Ascending aorta (tissue), 2 donors: ENCODE measurements around the gene FLT3LG. TPM values are rescaled to one million over a fixed set of nuclear protein-coding genes. Genes with fewer than 3 reads are reported as not detected.

Source experiments
- DNase-seq, 2 donors: peaks; one replicate each; pipeline ENCODE4 v3.0.0-alpha.2; 2019; ENCODE audit warnings: low spot score in 2 of 2
- H3K27ac ChIP-seq, 2 donors: fragments of 200-600 bp; sonication (generic); one replicate each; pipeline ENCODE4 v1.5.1; 2016 to 2017; ENCODE audit warnings: mild to moderate bottlenecking in 1 of 2
- H3K27me3 ChIP-seq: fragments of 200-600 bp; sonication (generic); one replicate; pipeline ENCODE4 v1.5.1; 2017
- H3K36me3 ChIP-seq, 2 donors: fragments of 200-600 bp; sonication (generic); one replicate each; pipeline ENCODE4 v1.5.1; 2016
- H3K4me1 ChIP-seq, 2 donors: fragments of 200-600 bp; sonication (generic); one replicate each; pipeline ENCODE4 v1.5.1; 2016 to 2017; ENCODE audit warnings: mild to moderate bottlenecking in 1 of 2
- H3K4me3 ChIP-seq, 2 donors: fragments of 200-600 bp; sonication (generic); one replicate each; pipeline ENCODE4 v1.5.1; 2016 to 2017; ENCODE audit warnings: mild to moderate bottlenecking in 1 of 2
- H3K9me3 ChIP-seq, 2 donors: fragments of 200-600 bp; sonication (generic); one replicate each; pipeline ENCODE4 v1.5.1; 2016
- CTCF ChIP-seq, 3 experiments: fragments of 200-600 bp in 2 of 3; fragments of 450-650 bp in 1 of 3; sonication (generic) in 2 of 3; IDR thresholded peaks; one replicate each; pipeline ENCODE4 v1.5.1; 2016 to 2019; ENCODE audit warnings: antibody characterized with exemption in 3 of 3, mild to moderate bottlenecking in 1 of 3, moderate library complexity in 1 of 3
- intact Hi-C: fragments of 100-400 bp; cut with DNase I; formaldehyde crosslinking; loops from one replicate; pipeline ENCODE4 v1.15.1; 2023
- total RNA-seq: library from RNA; depleted of rRNA; stranded (reverse); fragments of >200 nt; gene quantifications from one replicate; pipeline ENCODE4 v1.1.0, GENCODE V29; 2016

The FLT3LG gene
- total RNA-seq, 1 donor from 2014 or later: 37.3 TPM

DNA sequence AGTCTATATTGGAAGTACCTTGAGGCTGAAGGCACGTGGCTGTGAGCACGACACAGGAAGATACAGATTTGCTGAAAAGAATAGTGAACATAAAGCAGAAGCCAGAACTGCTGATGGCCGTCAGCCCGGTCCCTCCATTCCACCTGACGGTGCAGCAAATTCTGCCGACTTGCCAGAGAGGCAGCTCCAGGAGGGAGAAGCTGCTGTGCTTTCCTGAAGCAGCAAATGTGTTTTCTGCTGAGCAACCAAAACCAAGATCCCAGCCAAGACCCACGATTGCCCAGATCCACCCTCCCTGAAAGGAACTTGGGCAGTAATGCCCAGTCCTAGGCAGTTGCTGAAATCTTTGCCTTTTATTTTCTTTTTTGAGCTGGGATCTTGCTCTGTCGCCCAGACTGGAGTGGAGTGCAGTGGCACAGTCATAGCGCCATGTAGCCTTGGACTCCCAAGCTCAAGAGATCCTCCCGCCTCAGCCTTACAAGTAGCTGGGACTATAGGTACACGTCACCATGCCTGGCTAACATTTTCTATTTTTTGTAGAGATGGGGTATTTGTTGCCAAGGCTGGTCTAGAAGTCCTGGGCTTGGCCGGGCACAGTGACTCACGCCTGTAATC is 46.8 kb downstream of the FLT3LG start:
- no peak overlapping the region for H3K4me3 ChIP-seq
- peaks cover 11 to 13% of the 10 kb centered on the region in 2 donors for H3K36me3 ChIP-seq
- intact Hi-C loops: no loop called here
- no peaks in the 10 kb centered on the region for H3K9me3 ChIP-seq
- no peaks in the 10 kb centered on the region for H3K27me3 ChIP-seq
- H3K4me1 ChIP-seq: no peaks in the 10 kb centered on the region
- no peak for TF ChIP-seq CTCF (IDR thresholded peaks at IDR 0.05)
- no peak for DNase-seq
- peak overlapping the region; percentile 13 to 42 for H3K27ac ChIP-seq

DNA sequence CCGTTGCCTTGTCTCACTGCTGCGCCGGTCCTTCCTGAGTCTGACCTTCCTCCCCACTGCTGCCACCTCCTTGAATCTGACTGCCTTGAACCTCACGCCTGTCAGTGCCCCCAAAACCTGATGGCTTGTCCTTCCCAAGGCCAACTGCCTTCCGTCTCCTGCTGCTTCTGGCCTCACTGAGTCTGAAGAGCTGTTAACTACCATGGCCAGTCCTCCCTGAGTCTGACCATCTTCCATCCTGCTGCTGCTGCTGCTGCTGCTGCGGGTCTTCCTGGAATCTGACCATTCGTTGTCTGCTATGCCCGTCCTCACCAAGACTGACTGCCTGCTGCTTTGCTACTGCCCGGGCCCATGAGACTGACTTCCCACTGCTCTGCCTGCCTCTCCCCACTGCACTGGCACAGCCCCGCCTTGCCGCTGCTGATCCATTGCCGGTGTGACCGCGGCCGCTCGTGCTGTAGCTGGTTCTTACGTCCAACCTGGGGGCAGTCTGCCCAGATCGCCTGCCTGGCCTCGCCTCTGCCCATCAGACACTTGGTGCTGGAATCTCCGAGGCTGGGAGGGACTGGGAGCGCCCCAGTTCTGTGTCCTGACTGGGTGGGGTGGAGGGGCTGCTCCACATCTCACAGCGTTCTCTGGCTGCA is 50.9 kb downstream of the FLT3LG start:
- peaks cover 7 to 11% of the 10 kb centered on the region in 2 donors for H3K36me3 ChIP-seq
- intact Hi-C loops: no loop called here
- peaks cover 0 to 4% of the 10 kb centered on the region in 2 donors for H3K4me1 ChIP-seq
- H3K27ac ChIP-seq: no peak overlapping the region
- no peaks in the 10 kb centered on the region for H3K9me3 ChIP-seq
- TF ChIP-seq CTCF (IDR thresholded peaks at IDR 0.05): no peak
- no peak for DNase-seq
- no peak overlapping the region for H3K4me3 ChIP-seq
- no peaks in the 10 kb centered on the region for H3K27me3 ChIP-seq

- H3K9me3 ChIP-seq: no peaks in the 10 kb centered on the region
- DNase-seq: peak in 1 of 2 donors; percentile 75
- H3K27ac ChIP-seq: peak overlapping the region; percentile 71 to 81
- H3K27me3 ChIP-seq: no peaks in the 10 kb centered on the region
- intact Hi-C loops: no loop called here
- H3K4me1 ChIP-seq: peaks cover 3 to 7% of the 10 kb centered on the region in 2 donors
- H3K36me3 ChIP-seq: peaks cover 18 to 22% of the 10 kb centered on the region in 2 donors
- no peak for TF ChIP-seq CTCF (IDR thresholded peaks at IDR 0.05)
- peak overlapping the region; percentile 44 to 74 for H3K4me3 ChIP-seq
Measured at GRCh38 chr19:49528211-49528771, 54.3 kb downstream of the FLT3LG start.

DNA sequence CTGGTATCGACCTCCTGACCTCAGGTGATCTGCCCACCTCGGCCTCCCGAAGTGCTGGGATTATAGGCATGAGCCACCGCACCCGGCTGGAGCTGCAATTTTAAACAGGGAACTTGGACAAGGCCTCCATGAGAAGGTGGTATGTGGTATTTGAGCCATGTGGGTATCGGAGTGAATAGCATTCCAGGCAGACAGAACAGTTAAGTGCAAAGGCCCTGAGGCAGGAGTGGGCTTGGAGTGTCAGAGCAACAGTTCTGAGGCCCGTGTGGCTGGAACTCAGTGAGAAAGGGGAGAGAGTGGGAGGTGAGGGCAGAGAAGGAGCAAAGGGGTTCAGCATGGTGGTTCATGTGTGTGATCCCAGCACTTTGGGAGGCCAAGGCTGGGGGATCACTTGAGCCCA is 56.7 kb downstream of the FLT3LG start:
- H3K4me3 ChIP-seq: no peak overlapping the region
- H3K27ac ChIP-seq: no peak overlapping the region
- no peak for DNase-seq
- H3K27me3 ChIP-seq: no peaks in the 10 kb centered on the region
- H3K4me1 ChIP-seq: peaks cover 6 to 18% of the 10 kb centered on the region in 2 donors
- intact Hi-C loops: no loop called here
- peaks cover 7 to 15% of the 10 kb centered on the region in 2 donors for H3K36me3 ChIP-seq
- TF ChIP-seq CTCF (IDR thresholded peaks at IDR 0.05): no peak
- H3K9me3 ChIP-seq: no peaks in the 10 kb centered on the region

DNA sequence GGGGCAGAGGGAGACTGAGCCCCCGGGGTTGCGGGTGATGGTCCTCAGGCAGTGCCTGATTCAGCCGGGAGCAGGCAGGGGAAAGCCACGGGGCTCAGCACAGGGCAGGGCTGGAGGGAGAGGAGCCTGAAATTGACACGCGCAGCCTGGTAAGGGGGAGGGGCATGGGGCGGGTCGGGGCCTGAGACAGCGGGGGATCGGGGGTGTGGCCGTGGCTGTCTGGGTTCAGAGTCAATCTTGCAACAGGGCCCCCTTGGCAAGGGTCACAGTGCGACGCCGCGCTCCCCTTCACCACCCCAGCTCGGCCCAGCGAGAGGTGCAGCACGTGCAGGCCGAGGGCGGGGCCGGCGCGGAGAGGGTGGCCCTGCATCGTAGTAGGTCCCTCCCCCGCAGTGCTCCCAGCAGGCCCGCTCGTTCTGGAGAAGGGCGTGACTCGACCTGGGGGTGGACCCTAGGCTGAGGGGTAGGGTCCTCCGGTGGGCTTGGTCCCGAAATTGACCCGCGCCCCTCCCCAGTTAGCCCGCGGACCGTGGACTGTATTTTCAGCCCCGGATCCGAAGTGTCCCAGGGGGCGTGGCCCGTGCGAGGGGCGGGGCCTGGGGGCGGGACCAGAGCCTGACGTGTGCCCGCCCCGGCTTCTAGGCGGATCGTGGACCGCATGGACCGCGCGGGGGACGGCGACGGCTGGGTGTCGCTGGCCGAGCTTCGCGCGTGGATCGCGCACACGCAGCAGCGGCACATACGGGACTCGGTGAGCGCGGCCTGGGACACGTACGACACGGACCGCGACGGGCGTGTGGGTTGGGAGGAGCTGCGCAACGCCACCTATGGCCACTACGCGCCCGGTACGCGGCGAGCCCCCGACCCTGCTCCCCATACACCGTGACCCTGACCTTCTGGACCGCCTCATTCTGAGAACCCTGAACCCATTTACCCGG is 59.8 kb downstream of the FLT3LG start:
- no peaks in the 10 kb centered on the region for H3K27me3 ChIP-seq
- H3K36me3 ChIP-seq: peaks cover 31 to 41% of the 10 kb centered on the region in 2 donors
- H3K4me3 ChIP-seq: peak overlapping the region; percentile 51 to 68
- peak overlapping the region in 1 of 2 donors; percentile 17 for H3K27ac ChIP-seq
- peak in 1 of 3 experiments; percentile 11 for TF ChIP-seq CTCF (IDR thresholded peaks at IDR 0.05)
- H3K9me3 ChIP-seq: no peaks in the 10 kb centered on the region
- intact Hi-C loops: no loop called here
- peak in 1 of 2 donors; percentile 84 for DNase-seq
- peaks cover 6 to 14% of the 10 kb centered on the region in 2 donors for H3K4me1 ChIP-seq
